ENCODE data around the gene CCDC61. TPM values are rescaled to one million over a fixed set of nuclear protein-coding genes. Genes with fewer than 3 reads are reported as not detected.

The CCDC61 gene
- total and polyA plus RNA-seq, 2 donors (not counting 1 experiment from before 2014, with no cell fraction given): 20.6 to 30.1 TPM

- Mint-ChIP-seq H3K27me3 (peaks cover 49% of the 10 kb centered on the region), H3K27ac (no peak overlapping the region), H3K4me3 (no peak overlapping the region), H3K4me1 (no peaks in the 10 kb centered on the region), H3K9me3 (ENCODE audit: insufficient read depth) (peaks cover 2% of the 10 kb centered on the region)
- TF ChIP-seq EZH2 (IDR thresholded peaks at IDR 0.05; ENCODE audit: borderline replicate concordance, insufficient read depth, low read depth, low read length, poor library complexity, severe bottlenecking): no peak
- TF ChIP-seq, protein P1, sequence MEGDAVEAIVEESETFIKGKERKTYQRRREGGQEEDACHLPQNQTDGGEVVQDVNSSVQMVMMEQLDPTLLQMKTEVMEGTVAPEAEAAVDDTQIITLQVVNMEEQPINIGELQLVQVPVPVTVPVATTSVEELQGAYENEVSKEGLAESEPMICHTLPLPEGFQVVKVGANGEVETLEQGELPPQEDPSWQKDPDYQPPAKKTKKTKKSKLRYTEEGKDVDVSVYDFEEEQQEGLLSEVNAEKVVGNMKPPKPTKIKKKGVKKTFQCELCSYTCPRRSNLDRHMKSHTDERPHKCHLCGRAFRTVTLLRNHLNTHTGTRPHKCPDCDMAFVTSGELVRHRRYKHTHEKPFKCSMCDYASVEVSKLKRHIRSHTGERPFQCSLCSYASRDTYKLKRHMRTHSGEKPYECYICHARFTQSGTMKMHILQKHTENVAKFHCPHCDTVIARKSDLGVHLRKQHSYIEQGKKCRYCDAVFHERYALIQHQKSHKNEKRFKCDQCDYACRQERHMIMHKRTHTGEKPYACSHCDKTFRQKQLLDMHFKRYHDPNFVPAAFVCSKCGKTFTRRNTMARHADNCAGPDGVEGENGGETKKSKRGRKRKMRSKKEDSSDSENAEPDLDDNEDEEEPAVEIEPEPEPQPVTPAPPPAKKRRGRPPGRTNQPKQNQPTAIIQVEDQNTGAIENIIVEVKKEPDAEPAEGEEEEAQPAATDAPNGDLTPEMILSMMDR (IDR thresholded peaks at IDR 0.05): no peak
- ATAC-seq (ENCODE audit: low read depth) (no peak), DNase-seq (no peak)
- Histone ChIP-seq H3K27me3 (replicated peaks in 1 of 4; ENCODE audit: control extremely low read depth in 1 of 4, control insufficient read depth in 3 of 4, insufficient read depth in 4 of 4, low read length in 3 of 4) (peaks cover 0 to 20% (median 8%) of the 10 kb centered on the region in 4 experiments), H3K9me3 (ENCODE audit: control extremely low read depth in 1 of 3, control insufficient read depth in 2 of 3, insufficient read depth in 1 of 3, low read length in 2 of 3) (peaks cover 0 to 10% (median 0%) of the 10 kb centered on the region in 3 donors), H4K20me1 (ENCODE audit: control insufficient read depth, insufficient read depth, low read length, poor library complexity, severe bottlenecking) (no peaks in the 10 kb centered on the region), H3K9ac (ENCODE audit: low read length) (no peak overlapping the region), H3K4me2 (replicated peaks; ENCODE audit: low read depth, low read length, poor library complexity, severe bottlenecking) (no peak overlapping the region), H3K79me2 (ENCODE audit: control insufficient read depth, insufficient read depth, low read length) (no peaks in the 10 kb centered on the region), H3K36me3 (replicated peaks in 1 of 2; ENCODE audit: control extremely low read depth in 1 of 2, control insufficient read depth in 1 of 2, extremely low read depth in 1 of 2, insufficient read depth in 2 of 2, low read length in 1 of 2) (no peaks in the 10 kb centered on the region), H2AFZ (ENCODE audit: insufficient read depth, low read depth, low read length, poor library complexity, severe bottlenecking) (no peak overlapping the region), H3K4me3 (ENCODE audit: control extremely low read depth in 1 of 5, extremely low read depth in 1 of 5, insufficient read depth in 1 of 5, low read depth in 2 of 5, low read length in 4 of 5) (no peak overlapping the region), H3K27ac (ENCODE audit: low read length in 2 of 2) (no peak overlapping the region), H3K4me1 (ENCODE audit: control insufficient read depth in 2 of 2, insufficient read depth in 2 of 2, low read length in 2 of 2) (no peaks in the 10 kb centered on the region)
- ChIA-PET CTCF (interaction anchor here (1.2 to 1.3 kb wide), 2 partner anchors 14 to 49 kb away, joined by 3 to 4 read pairs; no protein-coding TSS in a partner anchor), POLR2A (no interaction called here)
- intact Hi-C loops (cut with micrococcal nuclease): no loop called here
- 31% methylated on average over 16 of the region's 19 CpGs for WGBS (ENCODE audit: insufficient coverage)
Observed at GRCh38 chr19:45960595-45961235, 34.6 kb upstream of the CCDC61 start.

DNA sequence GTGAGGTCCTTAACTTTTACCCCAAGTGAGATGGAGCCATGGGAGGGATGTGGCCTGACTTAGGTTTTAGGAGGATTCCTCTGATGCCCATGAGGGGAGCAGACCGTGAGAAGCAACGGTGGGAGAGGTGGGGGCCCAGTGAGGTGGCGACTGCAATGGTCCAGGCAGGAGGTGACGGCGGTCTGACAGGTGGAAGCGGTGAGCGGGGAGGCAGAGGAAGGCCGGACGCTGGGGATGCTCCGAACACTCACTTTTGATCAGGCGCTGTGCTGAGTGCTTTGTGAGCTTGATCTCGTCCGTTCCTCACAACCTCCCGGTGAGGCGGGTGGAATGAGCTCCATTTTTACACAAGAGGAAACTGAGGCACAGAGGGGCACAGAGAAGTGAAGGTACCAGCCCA, 33.2 kb upstream of the CCDC61 start:
- Mint-ChIP-seq H3K9me3 (ENCODE audit: insufficient read depth) (peaks cover 2% of the 10 kb centered on the region), H3K27ac (no peak overlapping the region), H3K27me3 (peaks cover 49% of the 10 kb centered on the region), H3K4me1 (no peaks in the 10 kb centered on the region), H3K4me3 (no peak overlapping the region)
- intact Hi-C loops (cut with micrococcal nuclease): no loop called here
- WGBS (ENCODE audit: insufficient coverage): 87% methylated on average over 15 of the region's 15 CpGs
- Histone ChIP-seq H2AFZ (ENCODE audit: insufficient read depth, low read depth, low read length, poor library complexity, severe bottlenecking) (no peak overlapping the region), H4K20me1 (ENCODE audit: control insufficient read depth, insufficient read depth, low read length, poor library complexity, severe bottlenecking) (no peaks in the 10 kb centered on the region), H3K4me1 (ENCODE audit: control insufficient read depth in 2 of 2, insufficient read depth in 2 of 2, low read length in 2 of 2) (no peaks in the 10 kb centered on the region), H3K36me3 (replicated peaks in 1 of 2; ENCODE audit: control extremely low read depth in 1 of 2, control insufficient read depth in 1 of 2, extremely low read depth in 1 of 2, insufficient read depth in 2 of 2, low read length in 1 of 2) (no peaks in the 10 kb centered on the region), H3K4me2 (replicated peaks; ENCODE audit: low read depth, low read length, poor library complexity, severe bottlenecking) (no peak overlapping the region), H3K27me3 (replicated peaks in 1 of 4; ENCODE audit: control extremely low read depth in 1 of 4, control insufficient read depth in 3 of 4, insufficient read depth in 4 of 4, low read length in 3 of 4) (peaks cover 0 to 14% (median 8%) of the 10 kb centered on the region in 4 experiments), H3K9ac (ENCODE audit: low read length) (no peak overlapping the region), H3K27ac (ENCODE audit: low read length in 2 of 2) (no peak overlapping the region), H3K4me3 (ENCODE audit: control extremely low read depth in 1 of 5, extremely low read depth in 1 of 5, insufficient read depth in 1 of 5, low read depth in 2 of 5, low read length in 4 of 5) (no peak overlapping the region), H3K9me3 (ENCODE audit: control extremely low read depth in 1 of 3, control insufficient read depth in 2 of 3, insufficient read depth in 1 of 3, low read length in 2 of 3) (peaks cover 0 to 10% (median 0%) of the 10 kb centered on the region in 3 donors), H3K79me2 (ENCODE audit: control insufficient read depth, insufficient read depth, low read length) (no peaks in the 10 kb centered on the region)
- no peak for TF ChIP-seq EZH2 (IDR thresholded peaks at IDR 0.05; ENCODE audit: borderline replicate concordance, insufficient read depth, low read depth, low read length, poor library complexity, severe bottlenecking)
- TF ChIP-seq, protein P1 (IDR thresholded peaks at IDR 0.05): no peak
- ATAC-seq (ENCODE audit: low read depth): no peak
- ChIA-PET CTCF (interaction anchor here (1.3 kb wide), 1 partner anchor 47 kb away, joined by 3 read pairs; no protein-coding TSS in a partner anchor), POLR2A (no interaction called here)
- DNase-seq: no peak

All from B cell (primary cell).